Right lobe of liver (tissue), 6 donors: Measurements from ENCODE around the gene RNGTT. TPM values are rescaled to one million over a fixed set of nuclear protein-coding genes. Genes with fewer than 3 reads are reported as not detected.

Experiments
- ATAC-seq, 4 donors: fragments of 200-7000 bp; cut with Tn5 transposase; one replicate each; pipeline ENCODE4 v1.9.1; 2020; ENCODE audit warnings: mild to moderate bottlenecking in 4 of 4, moderate library complexity in 4 of 4
- DNase-seq, 3 donors: peaks; one replicate each; pipeline ENCODE4 v3.0.0-alpha.2; 2020
- H3K27ac ChIP-seq, 3 donors: fragments of 200-600 bp; one replicate each; pipeline ENCODE4 v1.8.0; 2022
- H3K27me3 ChIP-seq, 2 donors: fragments of 200-600 bp; one replicate each; pipeline ENCODE4 v1.8.0; 2022
- H3K36me3 ChIP-seq, 4 donors: fragments of 200-600 bp; sonication (generic) in 1 of 4; one replicate each; pipeline versions ENCODE4 v1.5.1 to v1.8.0; 2017 to 2022; ENCODE audit warnings: control low read depth in 1 of 4
- H3K4me1 ChIP-seq, 4 donors: fragments of 200-600 bp; sonication (generic) in 1 of 4; one replicate each; pipeline versions ENCODE4 v1.5.1 to v1.8.0; 2017 to 2022; ENCODE audit warnings: control low read depth in 1 of 4
- H3K4me3 ChIP-seq, 3 donors: fragments of 200-600 bp; one replicate each; pipeline ENCODE4 v1.8.0; 2022
- H3K9me3 ChIP-seq, 4 donors: fragments of 200-600 bp; sonication (generic) in 1 of 4; one replicate each; pipeline versions ENCODE4 v1.5.1 to v1.8.0; 2017 to 2022; ENCODE audit warnings: control low read depth in 1 of 4
- POLR2A ChIP-seq: fragments of 450-650 bp; IDR thresholded peaks from one replicate; pipeline ENCODE4 v1.6.1; 2017; ENCODE audit warnings: antibody characterized with exemption, mild to moderate bottlenecking
- whole genome bisulfite sequencing: methylation state at CpG from one replicate; pipeline ENCODE4 v1.1.6; 2018; ENCODE audit warnings: low coverage, low lambda C conversion rate; ENCODE audit not compliant: insufficient coverage; ENCODE audit errors: missing lambda C conversion rate; 5-methylcytosine and 5-hydroxymethylcytosine counted together
- intact Hi-C, 2 donors: fragments of 100-400 bp; cut with DNase I; formaldehyde crosslinking; loops; one replicate each; pipeline versions ENCODE4 v1.11.2 to v1.14.1; 2022
- total RNA-seq, 6 experiments: library from RNA; depleted of rRNA in 2 of 6; stranded (reverse); fragments of >200 nt in 2 of 6; fragmentation: NEBNext Ultra II Directional in 3 of 6; extraction: Animal tissue kit (Norgen Biotek cat#: 25700) in 3 of 6; gene quantifications; one replicate each; pipeline versions ENCODE4 v1.1.0 to v1.2.4, GENCODE V29; 2016 to 2023
- TF ChIP-seq, protein P1 (sequence below), 4 donors: fragments of 200-600 bp in 3 of 4; fragments of 450-650 bp in 1 of 4; IDR thresholded peaks; one replicate each; pipeline versions ENCODE4 v1.5.1 to v1.8.0; 2016 to 2022; ENCODE audit warnings: antibody characterized with exemption in 4 of 4, mild to moderate bottlenecking in 2 of 4
- donor health status: DM: no; HTN: yes; CAD: no.
- donor health status: DM: no; HTN: no; CAD: no.
- donor health status: DM: no; HTN: no; CAD: no.
- donor health status: DM: no; HTN: yes; CAD: no.
- donor health status: DM: no; HTN: yes; CAD: no.

RNGTT gene
- total RNA-seq, 6 experiments from 2014 or later: 5.7 to 11.2 (median 6.5) TPM

DNA sequence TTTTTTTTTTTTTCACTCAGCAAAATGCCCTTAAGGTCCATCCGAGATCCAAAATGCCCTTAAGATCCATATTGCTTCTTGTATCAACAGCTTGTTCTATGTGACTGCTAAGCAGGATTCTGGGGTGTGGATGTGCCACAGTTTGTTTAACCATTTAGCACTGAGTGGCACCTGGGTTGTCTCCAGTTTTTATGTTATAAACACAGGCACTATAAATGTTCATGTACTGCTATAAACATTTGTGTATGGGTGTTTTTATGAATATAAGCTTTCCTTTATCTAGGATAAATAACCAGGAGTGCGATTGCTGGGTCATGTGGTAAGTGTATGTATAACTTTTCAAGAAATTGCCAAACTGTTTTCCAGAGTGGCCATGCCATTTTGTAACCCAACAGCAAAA is 386.0 kb downstream of the RNGTT start:
- Histone ChIP-seq H3K27me3 (no peaks in the 10 kb centered on the region), H3K4me3 (no peak overlapping the region), H3K9me3 (no peaks in the 10 kb centered on the region), H3K36me3 (no peaks in the 10 kb centered on the region), H3K4me1 (no peaks in the 10 kb centered on the region), H3K27ac (no peak overlapping the region)
- TF ChIP-seq, protein P1, sequence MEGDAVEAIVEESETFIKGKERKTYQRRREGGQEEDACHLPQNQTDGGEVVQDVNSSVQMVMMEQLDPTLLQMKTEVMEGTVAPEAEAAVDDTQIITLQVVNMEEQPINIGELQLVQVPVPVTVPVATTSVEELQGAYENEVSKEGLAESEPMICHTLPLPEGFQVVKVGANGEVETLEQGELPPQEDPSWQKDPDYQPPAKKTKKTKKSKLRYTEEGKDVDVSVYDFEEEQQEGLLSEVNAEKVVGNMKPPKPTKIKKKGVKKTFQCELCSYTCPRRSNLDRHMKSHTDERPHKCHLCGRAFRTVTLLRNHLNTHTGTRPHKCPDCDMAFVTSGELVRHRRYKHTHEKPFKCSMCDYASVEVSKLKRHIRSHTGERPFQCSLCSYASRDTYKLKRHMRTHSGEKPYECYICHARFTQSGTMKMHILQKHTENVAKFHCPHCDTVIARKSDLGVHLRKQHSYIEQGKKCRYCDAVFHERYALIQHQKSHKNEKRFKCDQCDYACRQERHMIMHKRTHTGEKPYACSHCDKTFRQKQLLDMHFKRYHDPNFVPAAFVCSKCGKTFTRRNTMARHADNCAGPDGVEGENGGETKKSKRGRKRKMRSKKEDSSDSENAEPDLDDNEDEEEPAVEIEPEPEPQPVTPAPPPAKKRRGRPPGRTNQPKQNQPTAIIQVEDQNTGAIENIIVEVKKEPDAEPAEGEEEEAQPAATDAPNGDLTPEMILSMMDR (IDR thresholded peaks at IDR 0.05): no peak
- ATAC-seq (no peak), DNase-seq (no peak)
- intact Hi-C loops: no loop called here
- 72% methylated on average over 2 of the region's 2 CpGs for WGBS

DNA sequence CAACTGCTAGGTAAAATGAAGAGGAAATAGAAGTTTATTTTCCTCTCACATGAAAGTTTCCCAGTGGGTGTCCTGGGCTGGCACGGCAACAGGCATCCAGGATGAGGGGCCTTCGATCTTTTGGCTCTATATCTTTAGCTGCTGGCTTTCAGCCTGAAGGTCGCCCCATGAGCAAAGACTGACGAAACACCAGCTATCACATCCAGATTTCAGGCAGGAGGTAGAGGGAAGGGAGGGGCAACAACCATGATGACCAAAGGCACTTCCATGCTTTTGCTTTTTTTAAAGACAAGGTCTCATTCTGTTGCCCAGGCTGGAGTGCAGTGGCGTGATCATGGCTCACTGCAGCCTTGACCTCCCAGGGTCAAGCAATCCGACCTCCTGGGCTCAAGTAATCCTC is 387.9 kb downstream of the RNGTT start:
- ATAC-seq (no peak), DNase-seq (no peak)
- Histone ChIP-seq H3K9me3 (no peaks in the 10 kb centered on the region), H3K36me3 (no peaks in the 10 kb centered on the region), H3K4me1 (no peaks in the 10 kb centered on the region), H3K27ac (no peak overlapping the region), H3K4me3 (no peak overlapping the region), H3K27me3 (no peaks in the 10 kb centered on the region)
- no peak for TF ChIP-seq POLR2A
- TF ChIP-seq, protein P1 (IDR thresholded peaks at IDR 0.05): no peak
- intact Hi-C loops: no loop called here
- WGBS: 41% methylated on average over 4 of the region's 6 CpGs

DNA sequence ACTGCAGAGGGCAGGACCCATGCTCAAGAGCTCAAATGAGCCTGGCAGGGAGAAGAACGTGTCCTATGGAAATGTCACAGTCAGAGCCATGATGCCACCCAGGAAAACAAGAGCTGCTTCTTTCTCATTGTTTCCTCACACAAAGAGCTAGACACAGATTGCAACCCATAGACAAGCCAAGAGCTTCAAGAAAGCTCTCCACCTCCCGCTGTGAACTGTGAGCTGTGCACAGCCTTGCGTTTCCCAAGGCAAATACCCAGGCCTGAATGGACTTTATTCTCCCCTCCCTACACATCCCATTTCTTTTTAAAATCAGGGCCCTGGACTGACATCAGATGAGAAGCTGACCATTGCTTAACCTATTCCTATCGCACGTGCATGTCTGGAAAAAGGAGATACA is 388.8 kb downstream of the RNGTT start:
- no peak for ATAC-seq

DNA sequence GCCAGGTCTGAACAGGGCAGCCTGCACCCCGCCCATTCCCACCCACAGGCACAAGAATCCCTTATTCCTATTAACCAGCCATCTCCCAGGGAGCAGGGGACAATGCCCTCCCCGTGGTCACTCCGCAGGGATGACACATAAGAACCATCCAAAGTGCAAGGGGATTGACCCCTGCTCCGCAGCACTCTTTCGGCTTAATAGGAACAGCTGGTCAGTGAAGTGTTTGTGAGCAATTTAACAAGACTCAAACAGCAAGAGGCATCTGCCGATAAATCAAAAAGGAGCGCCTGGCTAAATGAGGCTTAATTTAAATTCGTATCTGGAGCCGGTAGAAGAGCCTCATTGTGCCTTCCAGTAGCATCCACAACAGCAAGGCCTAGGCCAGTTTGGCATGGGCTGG is 389.4 kb downstream of the RNGTT start:
- intact Hi-C loops: no loop called here
- TF ChIP-seq, protein P1 (IDR thresholded peaks at IDR 0.05): no peak
- TF ChIP-seq POLR2A: no peak
- H3K4me3 ChIP-seq: no peak overlapping the region
- WGBS: 72% methylated on average over 5 of the region's 9 CpGs
- ATAC-seq: peak in 1 of 4 donors; percentile 34
- no peaks in the 10 kb centered on the region for H3K36me3 ChIP-seq
- no peaks in the 10 kb centered on the region for H3K4me1 ChIP-seq
- DNase-seq: no peak
- no peak overlapping the region for H3K27ac ChIP-seq
- no peaks in the 10 kb centered on the region for H3K27me3 ChIP-seq
- H3K9me3 ChIP-seq: no peaks in the 10 kb centered on the region

More for the DNA sequence above, 388.8 kb downstream of the RNGTT start:
- Histone ChIP-seq H3K27me3 (no peaks in the 10 kb centered on the region), H3K4me1 (no peaks in the 10 kb centered on the region), H3K9me3 (no peaks in the 10 kb centered on the region), H3K36me3 (no peaks in the 10 kb centered on the region), H3K4me3 (no peak overlapping the region), H3K27ac (no peak overlapping the region)
- TF ChIP-seq, protein P1 (IDR thresholded peaks at IDR 0.05): no peak
- no peak for TF ChIP-seq POLR2A
- intact Hi-C loops: no loop called here
- DNase-seq: no peak
- WGBS: 68% methylated on average over 5 of the region's 5 CpGs

DNA sequence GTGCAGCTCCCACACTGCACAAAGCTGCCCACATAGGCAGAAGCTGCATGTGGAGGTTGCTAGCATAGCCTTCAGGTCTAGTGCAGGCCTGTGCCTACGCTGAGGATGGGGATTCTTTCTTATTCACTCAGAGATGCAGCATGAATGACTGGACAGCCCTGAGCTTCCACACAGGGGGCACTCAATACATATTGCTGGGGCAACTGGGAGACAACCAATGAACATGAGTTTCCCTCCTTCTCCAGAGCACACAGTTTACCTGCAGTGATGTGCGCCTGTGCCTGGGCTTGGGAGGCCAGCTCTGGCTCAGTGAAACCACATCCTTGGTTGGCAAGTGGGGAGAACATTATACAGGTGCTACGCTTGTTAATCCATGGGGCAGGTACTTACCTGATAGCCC is 389.9 kb downstream of the RNGTT start:
- Histone ChIP-seq H3K4me1 (no peaks in the 10 kb centered on the region), H3K4me3 (no peak overlapping the region), H3K36me3 (no peaks in the 10 kb centered on the region), H3K27me3 (no peaks in the 10 kb centered on the region), H3K9me3 (no peaks in the 10 kb centered on the region), H3K27ac (no peak overlapping the region)
- intact Hi-C loops: no loop called here
- DNase-seq: no peak
- 0% methylated on average over 1 of the region's 3 CpGs for WGBS
- TF ChIP-seq, protein P1 (IDR thresholded peaks at IDR 0.05): no peak
- no peak for TF ChIP-seq POLR2A
- ATAC-seq: no peak
